ENCODE results near the gene ASTN2.

The ASTN2 gene

DNA sequence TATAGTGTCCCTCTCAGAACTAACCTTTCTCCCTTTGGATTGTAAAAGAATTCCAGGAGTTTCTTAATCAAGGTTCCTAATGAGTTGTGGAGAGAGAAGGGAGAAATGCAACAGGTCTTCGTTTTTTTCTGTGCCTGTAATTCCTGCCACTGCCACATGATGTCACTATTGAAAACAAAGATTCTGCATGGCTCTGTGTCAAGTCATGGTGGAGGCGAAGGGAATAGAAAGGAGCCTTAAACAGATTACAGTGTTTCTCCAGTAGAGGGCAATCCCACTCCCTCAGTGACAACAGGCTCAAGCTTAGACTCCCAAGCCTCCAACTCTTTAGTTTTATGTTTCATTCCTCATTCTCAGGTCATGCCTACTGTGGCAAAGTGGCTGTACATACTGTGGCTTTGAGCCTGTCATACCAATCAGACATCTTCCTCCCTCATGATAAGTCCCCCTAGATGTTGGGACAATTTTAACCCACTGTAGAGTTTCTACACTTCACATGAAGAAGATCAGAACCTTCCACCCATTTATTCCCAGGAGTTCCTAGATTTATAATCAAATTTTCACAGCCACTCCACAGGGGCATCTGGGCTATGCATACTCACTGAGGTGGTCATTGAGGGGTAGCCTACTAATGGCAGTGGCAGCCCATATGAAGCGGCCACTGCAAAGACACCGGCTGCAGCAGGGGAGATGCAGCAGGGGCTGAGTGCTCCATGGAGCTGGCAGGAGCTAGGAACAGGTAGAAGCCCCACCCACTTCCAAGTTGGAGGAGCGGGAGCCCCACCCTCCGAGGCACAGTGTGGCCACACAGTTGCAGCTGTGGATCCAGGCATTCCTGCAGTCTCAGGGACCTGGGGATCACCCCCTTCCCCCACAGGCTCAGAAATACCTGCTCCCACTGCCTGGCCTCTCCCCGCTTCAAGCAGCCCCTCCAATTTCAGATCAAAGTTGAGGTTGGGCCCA is 825.2 kb downstream of the ASTN2 start:
- no peaks in the 10 kb centered on the region for H3K27me3 ChIP-seq (replicated peaks)
- H3K4me3 ChIP-seq (ENCODE audit: low read depth, low read length), result no peak overlapping the region
- no peaks in the 10 kb centered on the region for H3K36me3 ChIP-seq (replicated peaks)
- no peak overlapping the region for H3K27ac ChIP-seq
- DNase-seq, result peak; percentile 78
- in situ Hi-C loops (cut with HindIII; ENCODE audit: low pct_ligation_motif_present, low sequenced_read_pairs), result no loop called here
- TF ChIP-seq, protein P1, sequence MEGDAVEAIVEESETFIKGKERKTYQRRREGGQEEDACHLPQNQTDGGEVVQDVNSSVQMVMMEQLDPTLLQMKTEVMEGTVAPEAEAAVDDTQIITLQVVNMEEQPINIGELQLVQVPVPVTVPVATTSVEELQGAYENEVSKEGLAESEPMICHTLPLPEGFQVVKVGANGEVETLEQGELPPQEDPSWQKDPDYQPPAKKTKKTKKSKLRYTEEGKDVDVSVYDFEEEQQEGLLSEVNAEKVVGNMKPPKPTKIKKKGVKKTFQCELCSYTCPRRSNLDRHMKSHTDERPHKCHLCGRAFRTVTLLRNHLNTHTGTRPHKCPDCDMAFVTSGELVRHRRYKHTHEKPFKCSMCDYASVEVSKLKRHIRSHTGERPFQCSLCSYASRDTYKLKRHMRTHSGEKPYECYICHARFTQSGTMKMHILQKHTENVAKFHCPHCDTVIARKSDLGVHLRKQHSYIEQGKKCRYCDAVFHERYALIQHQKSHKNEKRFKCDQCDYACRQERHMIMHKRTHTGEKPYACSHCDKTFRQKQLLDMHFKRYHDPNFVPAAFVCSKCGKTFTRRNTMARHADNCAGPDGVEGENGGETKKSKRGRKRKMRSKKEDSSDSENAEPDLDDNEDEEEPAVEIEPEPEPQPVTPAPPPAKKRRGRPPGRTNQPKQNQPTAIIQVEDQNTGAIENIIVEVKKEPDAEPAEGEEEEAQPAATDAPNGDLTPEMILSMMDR (IDR thresholded peaks at IDR 0.05; ENCODE audit: low read depth, low read length, missing control alignments), result peak; percentile 76

DNA sequence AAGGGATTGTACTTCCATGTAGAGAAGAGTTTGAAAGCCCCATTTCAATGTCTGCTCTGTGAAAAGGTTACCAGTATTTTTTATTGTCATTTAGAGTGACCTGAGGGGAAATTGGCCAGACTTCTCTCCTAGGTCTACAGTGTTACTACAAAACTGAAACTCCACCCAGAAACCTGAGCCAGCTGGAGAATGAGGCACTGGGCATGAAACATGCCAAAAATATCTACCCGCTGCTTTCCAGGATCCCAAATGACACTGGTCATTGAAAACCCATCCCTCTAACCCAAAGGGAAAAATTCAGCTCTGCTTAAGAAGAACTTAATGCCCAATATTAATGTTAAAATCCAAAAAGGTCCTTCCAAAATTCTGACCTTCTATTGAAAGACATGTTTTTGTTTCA is 826.9 kb downstream of the ASTN2 start:
- no peak overlapping the region for H3K4me3 ChIP-seq (ENCODE audit: low read depth, low read length)
- DNase-seq, result no peak
- in situ Hi-C loops (cut with HindIII; ENCODE audit: low pct_ligation_motif_present, low sequenced_read_pairs), result no loop called here
- H3K27ac ChIP-seq, result no peak overlapping the region
- TF ChIP-seq, protein P1 (IDR thresholded peaks at IDR 0.05; ENCODE audit: low read depth, low read length, missing control alignments), result no peak
- H3K27me3 ChIP-seq (replicated peaks), result no peaks in the 10 kb centered on the region
- H3K36me3 ChIP-seq (replicated peaks), result no peaks in the 10 kb centered on the region

DNA sequence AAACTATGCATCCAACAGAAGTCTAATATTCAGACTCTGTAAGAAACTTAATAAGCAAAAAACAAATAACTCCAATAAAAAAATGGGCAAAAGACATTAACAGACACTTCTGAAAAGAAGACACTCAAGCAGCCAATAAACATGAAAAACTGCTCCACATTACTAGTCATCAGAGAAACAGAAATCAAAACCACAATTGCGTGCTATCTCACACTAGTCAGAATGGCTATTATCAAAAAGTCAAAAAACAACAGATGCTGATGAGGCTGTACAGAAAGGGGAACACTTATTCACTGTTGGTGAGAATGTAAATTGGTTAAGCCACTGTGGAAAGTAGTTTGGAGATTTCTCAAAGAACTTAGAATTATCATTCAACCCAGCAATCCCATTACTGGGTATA is 829.0 kb downstream of the ASTN2 start:
- Histone ChIP-seq H3K36me3 (replicated peaks) (no peaks in the 10 kb centered on the region), H3K4me3 (ENCODE audit: low read depth, low read length) (no peak overlapping the region), H3K27me3 (replicated peaks) (no peaks in the 10 kb centered on the region), H3K27ac (no peak overlapping the region)
- in situ Hi-C loops (cut with HindIII; ENCODE audit: low pct_ligation_motif_present, low sequenced_read_pairs), result no loop called here
- TF ChIP-seq, protein P1 (IDR thresholded peaks at IDR 0.05; ENCODE audit: low read depth, low read length, missing control alignments), result no peak
- DNase-seq, result no peak

DNA sequence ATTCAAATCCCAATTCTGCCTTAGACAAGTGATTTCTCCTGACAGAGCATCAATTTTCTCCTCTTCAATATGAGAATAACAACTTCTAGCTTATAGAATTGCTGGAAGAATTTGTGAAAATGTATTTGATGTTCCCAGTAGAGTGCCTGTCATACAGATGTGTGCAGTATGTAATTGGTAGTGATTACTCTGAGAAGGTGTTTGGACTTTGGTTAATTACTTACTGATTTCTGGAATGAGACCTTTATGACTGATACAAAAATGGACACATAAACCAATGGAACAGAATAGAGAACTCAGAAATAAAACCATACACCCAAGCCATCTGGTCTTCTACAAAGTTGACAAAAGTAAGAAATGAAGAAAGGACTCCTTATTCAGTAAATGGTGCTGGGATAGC is 829.7 kb downstream of the ASTN2 start:
- DNase-seq, result no peak
- TF ChIP-seq, protein P1 (IDR thresholded peaks at IDR 0.05; ENCODE audit: low read depth, low read length, missing control alignments), result no peak
- in situ Hi-C loops (cut with HindIII; ENCODE audit: low pct_ligation_motif_present, low sequenced_read_pairs), result no loop called here
- Histone ChIP-seq H3K27me3 (replicated peaks) (no peaks in the 10 kb centered on the region), H3K27ac (no peak overlapping the region), H3K36me3 (replicated peaks) (no peaks in the 10 kb centered on the region), H3K4me3 (ENCODE audit: low read depth, low read length) (no peak overlapping the region)

DNA sequence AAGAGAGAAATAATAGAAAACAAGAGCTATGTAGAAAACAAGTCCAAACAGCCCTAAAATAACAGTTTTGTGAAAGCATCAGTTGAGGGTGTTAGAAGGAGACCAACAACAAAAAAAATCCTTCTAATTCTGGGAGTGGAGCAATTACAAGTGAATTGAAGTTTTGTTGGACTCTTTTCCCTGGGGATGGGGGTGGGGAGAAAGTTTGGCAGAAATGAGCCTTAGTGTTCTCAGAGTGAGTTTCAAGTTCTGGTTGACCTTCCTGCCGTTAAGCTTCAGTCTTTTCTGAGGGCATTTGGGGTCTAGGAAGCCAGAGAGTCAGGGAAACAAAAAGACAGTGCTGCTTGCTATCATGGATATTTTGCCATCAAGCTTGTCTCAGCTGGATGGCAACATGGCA is 834.0 kb downstream of the ASTN2 start:
- in situ Hi-C loops (cut with HindIII; ENCODE audit: low pct_ligation_motif_present, low sequenced_read_pairs), result no loop called here

More for the DNA sequence above, 834.0 kb downstream of the ASTN2 start:
- Histone ChIP-seq H3K27me3 (replicated peaks) (no peaks in the 10 kb centered on the region), H3K27ac (no peak overlapping the region), H3K4me3 (ENCODE audit: low read depth, low read length) (no peak overlapping the region), H3K36me3 (replicated peaks) (no peaks in the 10 kb centered on the region)
- TF ChIP-seq, protein P1 (IDR thresholded peaks at IDR 0.05; ENCODE audit: low read depth, low read length, missing control alignments), result no peak
- no peak for DNase-seq

Data from brain microvascular endothelial cell (primary cell).